HepG2 (cell line): ENCODE measurements around the gene CXorf51B.
"Not testable (repeated sequence)": the region's sequence is repeated elsewhere in the genome, so short reads cannot be mapped to it uniquely, and the experiment has no call there.

Experiments
- CREB1 ChIP-seq, 2 experiments: fragments of 450-650 bp in 1 of 2; IDR thresholded peaks; 2 replicates each; pipeline ENCODE4 v1.6.1; 2016 to 2017; ENCODE audit warnings: control low read depth in 1 of 2, mild to moderate bottlenecking in 1 of 2, missing compliant biosample characterization in 1 of 2, missing genetic modification characterization in 1 of 2
- YY1 ChIP-seq: IDR thresholded peaks from 2 replicates; pipeline ENCODE4 v1.6.1; 2011; ENCODE audit warnings: low read length, low read depth, moderate library complexity, mild to moderate bottlenecking; ENCODE audit not compliant: insufficient read depth, insufficient replicate concordance
- ZNF761 ChIP-seq: sonication (generic); formaldehyde crosslinking; conservative IDR thresholded peaks from 2 replicates; pipeline ENCODE4 v1.4.0; 2020; ENCODE audit warnings: mild to moderate bottlenecking, missing genetic modification reagents
- TF ChIP-seq, protein P1 (sequence below): sonication (generic); formaldehyde crosslinking; conservative IDR thresholded peaks from 2 replicates; pipeline ENCODE4 v1.8.1; 2023; ENCODE audit warnings: missing genetic modification reagents

DNA sequence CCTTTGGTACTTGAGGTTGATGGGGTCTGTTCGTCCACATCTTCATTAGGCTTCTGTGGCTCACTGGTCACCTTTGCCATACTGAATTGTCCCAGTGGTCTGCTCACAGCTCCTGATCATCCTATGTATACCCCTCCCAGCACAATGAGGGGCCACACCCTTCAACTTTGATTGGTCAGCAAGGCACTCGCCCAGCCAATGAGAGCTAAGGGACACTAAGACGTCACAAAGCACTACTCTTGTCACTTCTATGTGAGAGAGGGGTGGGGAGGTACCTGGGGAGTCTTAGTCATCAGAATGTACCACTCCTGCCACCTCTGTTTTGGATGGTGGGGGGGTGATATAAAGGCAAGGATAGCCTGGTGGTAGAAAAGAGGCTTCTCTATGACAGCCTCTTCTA, 5.1 kb downstream of the CXorf51B start, which contains the start of gene CXorf51A:
- TF ChIP-seq YY1; CREB1 (IDR thresholded peaks at IDR 0.05); CREB1 (CRISPR knock-in tag; IDR thresholded peaks at IDR 0.05); ZNF761 (CRISPR knock-in tag): not testable (repeated sequence)
- TF ChIP-seq, protein P1, sequence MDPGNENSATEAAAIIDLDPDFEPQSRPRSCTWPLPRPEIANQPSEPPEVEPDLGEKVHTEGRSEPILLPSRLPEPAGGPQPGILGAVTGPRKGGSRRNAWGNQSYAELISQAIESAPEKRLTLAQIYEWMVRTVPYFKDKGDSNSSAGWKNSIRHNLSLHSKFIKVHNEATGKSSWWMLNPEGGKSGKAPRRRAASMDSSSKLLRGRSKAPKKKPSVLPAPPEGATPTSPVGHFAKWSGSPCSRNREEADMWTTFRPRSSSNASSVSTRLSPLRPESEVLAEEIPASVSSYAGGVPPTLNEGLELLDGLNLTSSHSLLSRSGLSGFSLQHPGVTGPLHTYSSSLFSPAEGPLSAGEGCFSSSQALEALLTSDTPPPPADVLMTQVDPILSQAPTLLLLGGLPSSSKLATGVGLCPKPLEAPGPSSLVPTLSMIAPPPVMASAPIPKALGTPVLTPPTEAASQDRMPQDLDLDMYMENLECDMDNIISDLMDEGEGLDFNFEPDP, result not testable (repeated sequence)
